Measurements from ENCODE around the gene SLC9A5. TPM values are rescaled to one million over a fixed set of nuclear protein-coding genes. Genes with fewer than 3 reads are reported as not detected.

The SLC9A5 gene
- total and polyA plus RNA-seq, 2 donors (not counting 3 experiments of a cell fraction or from before 2014, with no cell fraction given): 2.7 to 2.8 TPM

- BruUV-seq (replicated peaks): no TSS peak
- DNase-seq (ENCODE audit: low read depth, low spot score): no peak
- FAIRE-seq: no peak
- no peaks in the 10 kb centered on the region for H3K36me3 ChIP-seq (ENCODE audit: control insufficient read depth in 2 of 2, extremely low read depth in 1 of 2, insufficient read depth in 2 of 2, low read length in 2 of 2)
- TF ChIP-seq MAX (IDR thresholded peaks at IDR 0.05; ENCODE audit: insufficient read depth, insufficient read length) (no peak), JUN (IDR thresholded peaks at IDR 0.05; ENCODE audit: borderline replicate concordance, insufficient read depth, insufficient read length, low read depth) (no peak), POLR2AphosphoS5 (IDR thresholded peaks at IDR 0.05; ENCODE audit: insufficient read depth, low read depth, low read length) (no peak), EZH2 (IDR thresholded peaks at IDR 0.05; ENCODE audit: borderline replicate concordance, low read depth, low read length, severe bottlenecking) (no peak), FOS (IDR thresholded peaks at IDR 0.05; ENCODE audit: borderline replicate concordance, insufficient read depth, low read length) (no peak), POLR2A (IDR thresholded peaks at IDR 0.05; ENCODE audit: low read depth, low read length) (no peak), MYC (IDR thresholded peaks at IDR 0.05; ENCODE audit: low read depth, low read length) (no peak), GATA2 (IDR thresholded peaks at IDR 0.05; ENCODE audit: insufficient read depth, insufficient read length, low read depth, low read length) (no peak)
- TF ChIP-seq, protein P1, sequence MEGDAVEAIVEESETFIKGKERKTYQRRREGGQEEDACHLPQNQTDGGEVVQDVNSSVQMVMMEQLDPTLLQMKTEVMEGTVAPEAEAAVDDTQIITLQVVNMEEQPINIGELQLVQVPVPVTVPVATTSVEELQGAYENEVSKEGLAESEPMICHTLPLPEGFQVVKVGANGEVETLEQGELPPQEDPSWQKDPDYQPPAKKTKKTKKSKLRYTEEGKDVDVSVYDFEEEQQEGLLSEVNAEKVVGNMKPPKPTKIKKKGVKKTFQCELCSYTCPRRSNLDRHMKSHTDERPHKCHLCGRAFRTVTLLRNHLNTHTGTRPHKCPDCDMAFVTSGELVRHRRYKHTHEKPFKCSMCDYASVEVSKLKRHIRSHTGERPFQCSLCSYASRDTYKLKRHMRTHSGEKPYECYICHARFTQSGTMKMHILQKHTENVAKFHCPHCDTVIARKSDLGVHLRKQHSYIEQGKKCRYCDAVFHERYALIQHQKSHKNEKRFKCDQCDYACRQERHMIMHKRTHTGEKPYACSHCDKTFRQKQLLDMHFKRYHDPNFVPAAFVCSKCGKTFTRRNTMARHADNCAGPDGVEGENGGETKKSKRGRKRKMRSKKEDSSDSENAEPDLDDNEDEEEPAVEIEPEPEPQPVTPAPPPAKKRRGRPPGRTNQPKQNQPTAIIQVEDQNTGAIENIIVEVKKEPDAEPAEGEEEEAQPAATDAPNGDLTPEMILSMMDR (IDR thresholded peaks at IDR 0.05; ENCODE audit: extremely low read depth in 1 of 2, insufficient read depth in 1 of 2, low read depth in 1 of 2, low read length in 2 of 2): no peak
- CTCF ChIA-PET: no interaction called here
- no peaks in the 10 kb centered on the region for H3K9me3 ChIP-seq (replicated peaks; ENCODE audit: control insufficient read depth, insufficient read depth, low read length)
- H3K4me1 ChIP-seq (ENCODE audit: control insufficient read depth, extremely low read depth, insufficient read depth, low read length): no peaks in the 10 kb centered on the region
- H3K27me3 ChIP-seq (ENCODE audit: control insufficient read depth in 2 of 2, insufficient read depth in 2 of 2, low read length in 2 of 2): no peaks in the 10 kb centered on the region
- H3K27ac ChIP-seq (ENCODE audit: insufficient read depth, low read depth, low read length): no peak overlapping the region
- no peak overlapping the region for H3K4me3 ChIP-seq (replicated peaks in 1 of 3; ENCODE audit: insufficient read depth in 1 of 3, low read depth in 1 of 3, low read length in 3 of 3)
- H3K4me2 ChIP-seq (ENCODE audit: insufficient read depth, low read length): no peak overlapping the region
- H3K9me1 ChIP-seq (replicated peaks; ENCODE audit: control insufficient read depth, extremely low read depth, insufficient read depth, low read length): no peaks in the 10 kb centered on the region
- H3K79me2 ChIP-seq (ENCODE audit: control insufficient read depth, insufficient read depth, low read length): no peaks in the 10 kb centered on the region
- POLR2A ChIA-PET: no interaction called here
- H3K9ac ChIP-seq (replicated peaks; ENCODE audit: extremely low read depth, insufficient read depth, low read length): no peak overlapping the region
- dilution Hi-C loops (cut with MboI; ENCODE audit: extremely low pct_ligation_motif_present, low sequenced_read_pairs) (no loop called here), intact Hi-C loops (cut with micrococcal nuclease) (no loop called here)
- no peaks in the 10 kb centered on the region for H4K20me1 ChIP-seq (replicated peaks; ENCODE audit: control insufficient read depth, extremely low read depth, insufficient read depth, low read length)
- no peak overlapping the region for H2AFZ ChIP-seq (ENCODE audit: low read depth, low read length)
Observed at GRCh38 chr16:67291461-67291860, 42.7 kb downstream of the SLC9A5 start.

Data from endothelial cell of umbilical vein (primary cell).